GM21447 (cell line): ENCODE data around the gene SUGP2.
"Not testable (repeated sequence)": the region's sequence is repeated elsewhere in the genome, so short reads cannot be mapped to it uniquely, and the experiment has no call there.

Source experiments
- ATAC-seq: cut with Tn5 transposase; IDR thresholded peaks from one replicate; pipeline ENCODE4 v1.9.1; 2021; ENCODE audit not compliant: unreplicated experiment

The SUGP2 gene

GRCh38 chr19:19034204-19034624 lies 897 bp upstream of the SUGP2 start:
- ATAC-seq = no peak

GRCh38 chr19:19033176-19033425 lies 216 bp downstream of the SUGP2 start:
- ATAC-seq = peak; percentile 21

DNA sequence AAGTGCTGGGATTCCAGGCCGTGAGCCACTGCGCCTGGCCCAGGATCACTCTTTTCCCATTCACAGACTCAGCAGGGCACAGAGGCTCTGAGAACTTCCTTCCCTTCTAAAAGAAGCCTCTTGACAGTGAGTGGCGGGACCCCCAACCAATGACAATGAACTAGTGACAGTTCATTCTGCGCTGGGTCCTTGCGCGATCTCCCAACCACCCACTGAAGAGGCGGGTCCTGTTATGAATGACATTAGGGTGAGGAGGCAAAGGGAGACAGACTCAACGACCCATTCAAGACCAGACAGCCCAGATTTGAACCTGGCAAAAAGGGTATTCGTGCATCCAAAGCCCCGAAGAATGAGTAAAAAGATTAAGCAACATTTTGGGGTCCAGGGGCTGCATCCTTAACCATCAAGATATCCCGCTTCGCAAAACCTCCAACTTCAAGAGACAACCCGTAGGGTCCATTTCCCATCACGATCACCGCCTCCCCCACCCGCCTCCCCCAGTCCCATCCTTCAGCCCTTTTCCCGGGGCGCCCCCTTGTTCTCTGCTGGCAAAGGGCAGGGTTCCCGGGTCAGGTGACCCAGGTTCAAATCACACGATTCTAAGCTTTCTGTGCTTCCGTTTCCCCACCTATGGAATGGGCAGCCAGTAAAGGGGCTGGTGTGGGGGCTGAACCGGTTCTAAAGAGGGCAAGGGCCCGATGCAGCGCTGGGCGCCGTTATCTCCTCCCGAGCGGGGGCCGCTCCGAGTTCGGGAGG lies 719 bp downstream of the SUGP2 start:
- peak; percentile 47 for ATAC-seq

- ATAC-seq = no peak
Measured at GRCh38 chr19:19031891-19032290, 1.4 kb downstream of the SUGP2 start.

DNA sequence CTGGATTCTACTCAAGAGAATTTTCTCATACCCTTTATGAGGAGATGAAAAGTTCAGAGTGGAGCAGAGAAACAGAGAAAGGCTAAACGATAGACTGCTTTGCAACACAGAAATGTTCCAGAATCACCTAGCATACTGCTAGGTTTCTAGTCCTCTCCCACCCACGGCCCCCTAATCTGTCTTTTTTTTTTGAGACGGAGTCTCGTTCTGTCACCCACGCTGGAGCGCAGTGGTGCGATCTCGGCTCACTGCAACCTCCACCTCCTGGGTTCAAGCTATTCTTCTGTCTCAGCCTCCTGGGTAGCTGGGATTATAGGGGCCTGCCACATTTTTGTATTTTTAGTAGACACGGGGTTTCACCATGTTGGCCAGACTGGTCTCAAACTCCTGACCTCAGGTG lies 4.8 kb downstream of the SUGP2 start:
- no peak for ATAC-seq

DNA sequence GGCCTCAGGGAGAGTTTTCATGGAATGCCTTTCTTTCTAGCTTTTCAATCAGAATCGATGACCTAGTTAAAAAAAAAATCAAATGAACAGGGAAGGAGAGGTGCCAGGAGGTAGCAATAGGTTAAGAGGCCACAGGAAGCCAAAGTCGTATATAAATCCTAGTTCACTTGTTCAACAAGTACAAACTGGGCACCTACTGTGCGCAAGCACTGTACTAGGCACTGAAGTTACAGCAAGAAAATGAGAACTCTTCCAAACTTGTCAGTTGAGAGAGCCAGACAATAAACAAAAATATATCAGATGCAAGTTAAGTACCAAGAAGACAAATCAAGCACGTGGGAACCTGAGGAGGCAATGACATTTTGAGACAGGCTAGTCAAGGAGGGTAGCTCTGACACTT lies 6.1 kb downstream of the SUGP2 start:
- no peak for ATAC-seq

DNA sequence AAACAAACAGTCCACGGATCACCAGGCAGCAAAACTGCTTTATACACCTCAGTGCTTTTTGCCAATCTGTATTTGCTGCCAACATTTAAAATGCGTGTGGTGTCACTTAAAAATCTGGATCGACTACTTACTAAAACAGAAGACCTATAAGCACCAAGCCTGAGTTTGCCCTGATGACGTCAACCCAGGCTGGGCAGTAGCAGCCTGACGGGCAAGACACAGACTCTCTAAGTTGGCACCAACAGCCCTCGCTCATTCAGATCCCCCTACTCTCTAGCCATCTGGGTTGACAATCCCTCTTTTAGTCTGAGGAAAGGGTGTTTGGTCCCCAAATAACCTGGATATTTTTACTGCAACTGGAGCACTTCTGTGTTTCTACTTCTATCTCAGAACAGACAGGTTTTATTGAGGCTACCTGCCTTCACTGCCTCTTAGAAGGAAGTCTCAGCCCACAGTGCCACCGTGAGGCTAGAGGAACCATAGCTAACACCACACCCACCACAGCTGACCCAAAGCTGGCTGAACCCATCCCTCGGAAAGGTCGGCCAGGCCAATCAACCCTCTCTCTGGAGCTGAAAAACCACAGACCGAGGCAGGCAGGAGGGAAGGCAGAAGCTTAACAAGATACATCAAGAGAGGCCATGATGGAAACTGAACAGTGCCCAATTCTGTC lies 6.9 kb downstream of the SUGP2 start:
- ATAC-seq = no peak

DNA sequence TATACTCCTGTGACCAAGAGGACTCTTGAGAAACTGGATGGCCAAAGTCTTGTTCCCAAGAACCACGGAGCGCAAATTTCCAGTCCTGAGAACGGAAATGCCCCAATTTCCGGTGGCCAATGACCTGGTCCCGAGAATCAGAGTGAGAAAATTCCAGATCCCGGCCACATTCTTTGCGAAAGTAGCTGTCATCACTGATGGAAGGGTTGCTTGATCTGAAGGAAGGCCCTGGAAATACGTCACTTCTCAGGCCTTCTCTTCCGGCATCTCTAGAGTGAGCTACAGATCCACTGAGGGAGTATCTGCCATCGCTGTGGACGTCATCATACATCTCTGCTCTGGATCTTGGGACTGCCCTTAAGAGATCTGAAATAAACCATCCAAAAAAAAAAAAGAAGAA lies 7.5 kb downstream of the SUGP2 start:
- ATAC-seq = no peak

DNA sequence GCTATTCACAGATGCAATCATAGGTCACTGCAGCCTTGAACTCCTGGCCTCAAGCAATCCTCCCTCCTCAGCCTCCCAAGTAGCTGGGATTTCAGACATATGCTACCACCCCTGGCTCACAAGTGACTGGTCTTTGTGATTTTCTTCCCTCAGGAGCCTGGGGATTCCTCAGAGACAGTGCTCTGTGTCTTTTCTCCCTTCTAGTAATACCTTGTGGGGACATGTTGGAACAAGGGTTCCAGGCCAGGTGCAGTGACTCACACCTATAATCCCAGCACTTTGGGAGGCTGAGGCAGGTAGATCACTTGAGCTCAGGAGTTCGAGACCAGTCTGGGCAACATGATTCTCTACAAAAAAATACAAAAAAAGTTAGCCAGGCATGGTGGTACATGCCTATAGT lies 9.9 kb downstream of the SUGP2 start:
- not testable (repeated sequence) for ATAC-seq

DNA sequence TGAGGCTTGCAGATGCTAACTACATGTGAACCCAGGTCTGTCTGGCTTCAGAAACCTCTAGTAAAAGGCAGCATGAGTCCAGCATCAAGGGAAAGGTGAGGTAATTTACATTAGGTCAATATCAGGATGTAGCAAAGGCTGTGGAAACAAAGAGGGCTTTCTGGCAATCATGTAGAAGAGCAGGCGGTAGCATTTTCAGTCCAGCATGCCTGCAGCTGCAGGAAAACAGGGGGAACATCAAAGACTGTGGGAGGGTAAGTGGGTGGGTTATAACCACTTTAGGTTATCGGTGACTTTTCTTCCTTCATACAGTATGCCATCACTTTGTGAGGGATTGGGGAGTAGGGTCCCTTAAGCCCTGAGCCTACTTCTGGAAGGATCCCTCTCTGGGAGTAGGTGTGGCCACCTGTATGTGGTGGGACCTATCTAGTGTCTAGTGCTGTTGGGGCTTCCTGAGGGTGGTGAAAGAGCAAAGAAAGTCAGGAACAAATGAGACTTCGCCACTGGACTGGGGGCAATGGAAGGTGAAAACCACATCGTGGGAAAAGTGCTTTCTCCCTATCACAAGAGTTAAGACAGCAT lies 10.8 kb downstream of the SUGP2 start:
- no peak for ATAC-seq

GRCh38 chr19:19021115-19021514 lies 12.2 kb downstream of the SUGP2 start:
- no peak for ATAC-seq

DNA sequence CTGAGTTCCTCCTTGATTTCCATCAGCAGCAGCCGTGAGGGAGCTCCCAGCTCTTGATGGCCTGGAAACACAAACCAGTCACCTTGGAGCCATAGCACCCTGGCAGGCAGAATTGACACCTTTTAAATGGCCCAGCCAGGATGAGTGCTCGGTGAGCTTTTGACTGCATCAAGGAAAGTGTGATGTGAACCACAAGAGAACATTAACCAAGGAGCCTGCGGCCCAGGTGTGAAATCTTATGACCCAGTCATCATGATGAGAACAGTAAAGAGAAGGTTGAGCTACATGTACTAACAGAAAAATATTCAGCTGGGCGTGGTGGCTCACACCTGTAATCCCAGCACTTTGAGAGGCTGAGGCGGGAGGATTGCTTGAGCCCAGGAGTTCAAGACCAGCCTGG lies 22.8 kb downstream of the SUGP2 start:
- no peak for ATAC-seq

DNA sequence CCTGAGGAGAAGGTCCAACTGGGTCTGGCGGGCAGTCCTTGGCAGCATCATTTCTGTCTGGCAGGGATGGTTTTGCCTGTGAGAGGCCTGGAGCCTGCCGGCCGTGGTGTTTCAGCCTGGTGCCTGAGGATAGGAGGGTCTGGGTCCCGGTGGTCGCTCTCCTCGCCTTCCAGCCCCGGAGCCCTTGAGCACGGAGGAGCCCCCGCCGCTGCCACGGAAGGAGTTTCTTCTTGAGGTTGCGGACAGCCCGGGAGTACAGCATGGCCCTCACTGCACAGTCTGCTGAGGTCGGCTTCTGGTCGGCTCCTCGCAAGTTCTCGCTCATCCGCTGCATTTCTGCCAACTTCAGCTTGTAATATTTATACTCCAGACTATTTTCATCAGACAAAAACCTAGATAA lies 23.4 kb downstream of the SUGP2 start:
- no peak for ATAC-seq

DNA sequence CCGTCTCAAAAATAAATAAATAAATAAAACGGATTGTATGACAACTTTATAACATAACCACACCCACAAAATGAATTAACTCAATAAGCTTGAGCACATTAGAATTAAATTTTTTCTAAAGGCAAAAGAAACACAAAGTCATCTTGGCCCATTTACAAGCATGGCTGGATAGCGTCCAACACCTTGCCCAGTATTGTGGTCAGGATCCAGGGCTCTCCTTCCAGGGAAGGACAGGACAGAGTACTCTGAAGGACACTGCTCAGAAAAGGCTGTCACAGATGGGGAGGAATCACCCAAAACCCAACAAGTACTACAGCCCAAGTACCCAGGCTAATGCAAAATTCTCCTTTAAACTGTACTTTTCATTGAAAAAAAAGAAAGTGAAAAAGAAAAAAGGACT lies 27.1 kb downstream of the SUGP2 start:
- ATAC-seq = no peak

DNA sequence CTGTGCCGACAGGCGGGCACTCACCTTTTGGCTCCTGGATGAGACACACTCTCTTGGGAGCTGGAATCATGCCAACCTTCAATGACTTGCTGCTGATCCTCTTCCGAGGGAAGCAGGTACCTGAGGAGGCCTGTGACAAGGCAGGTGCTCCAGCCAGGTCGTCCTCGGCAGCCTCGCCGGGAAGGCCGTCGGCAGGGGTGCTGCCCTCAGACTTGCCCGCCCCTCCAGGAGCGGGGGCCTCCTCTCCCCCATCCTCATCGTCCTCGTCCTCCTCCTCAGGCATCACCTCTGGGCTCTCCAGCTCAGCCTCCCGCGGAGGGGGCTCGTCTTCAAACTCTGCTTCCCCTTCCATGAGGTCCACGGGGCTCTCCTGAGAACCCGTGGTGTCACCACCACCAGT lies 29.2 kb downstream of the SUGP2 start:
- no peak for ATAC-seq

DNA sequence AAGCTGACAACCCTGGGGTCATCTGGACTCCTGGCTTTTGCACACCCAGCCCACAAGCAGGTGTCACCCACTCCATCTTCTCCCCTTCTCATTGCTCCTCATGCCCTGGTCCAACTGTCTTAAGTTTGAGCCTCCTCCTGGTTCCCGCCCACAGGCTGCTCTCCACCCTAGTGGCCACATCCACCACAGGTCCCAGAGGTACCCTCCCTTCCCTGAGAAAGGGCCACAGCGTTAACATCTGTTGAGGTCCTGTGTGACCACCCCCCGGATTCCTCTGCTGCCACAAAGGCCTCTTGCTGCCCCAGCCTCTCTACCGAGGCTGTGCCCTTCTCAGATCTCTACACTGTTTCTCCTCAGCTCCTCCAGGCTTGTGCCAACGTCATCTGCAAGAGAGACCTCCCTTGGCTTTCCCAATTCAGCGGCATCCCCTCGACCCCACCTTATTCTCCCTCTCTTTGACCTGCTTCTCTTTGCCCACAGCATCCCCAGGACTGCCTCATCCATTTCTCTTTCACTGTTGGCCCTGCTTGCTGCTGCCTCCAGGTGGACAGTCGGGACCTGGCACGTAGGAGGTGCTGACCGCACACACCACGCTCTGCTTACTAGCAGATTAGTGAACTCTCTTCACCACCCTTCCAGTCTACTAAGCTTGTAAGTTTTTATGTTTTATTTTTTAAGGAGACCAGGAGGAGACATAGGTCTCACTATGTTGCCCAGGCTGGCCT lies 33.3 kb downstream of the SUGP2 start:
- ATAC-seq = no peak

- no peak for ATAC-seq
Measured at GRCh38 chr19:18999016-18999758, 34.1 kb downstream of the SUGP2 start.

DNA sequence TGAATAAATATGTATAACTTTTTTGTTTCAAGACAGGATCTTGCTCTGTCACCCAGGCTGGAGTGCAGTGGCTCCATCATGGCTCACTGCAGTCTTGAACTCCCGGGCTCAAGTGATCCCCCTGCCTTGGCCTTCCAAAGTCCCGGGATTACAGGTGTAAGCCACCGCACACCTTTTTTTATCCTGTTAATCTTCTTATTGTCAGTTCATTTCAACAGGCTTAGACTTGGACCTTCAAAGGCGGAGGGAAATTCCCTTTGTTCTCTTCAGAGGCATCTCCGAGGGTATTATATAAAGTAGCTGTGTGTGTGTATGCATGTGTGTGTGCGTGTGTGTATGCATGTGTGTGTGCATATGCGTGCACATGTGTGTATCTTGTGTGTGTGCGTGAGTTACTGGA lies 35.0 kb downstream of the SUGP2 start:
- ATAC-seq = no peak

DNA sequence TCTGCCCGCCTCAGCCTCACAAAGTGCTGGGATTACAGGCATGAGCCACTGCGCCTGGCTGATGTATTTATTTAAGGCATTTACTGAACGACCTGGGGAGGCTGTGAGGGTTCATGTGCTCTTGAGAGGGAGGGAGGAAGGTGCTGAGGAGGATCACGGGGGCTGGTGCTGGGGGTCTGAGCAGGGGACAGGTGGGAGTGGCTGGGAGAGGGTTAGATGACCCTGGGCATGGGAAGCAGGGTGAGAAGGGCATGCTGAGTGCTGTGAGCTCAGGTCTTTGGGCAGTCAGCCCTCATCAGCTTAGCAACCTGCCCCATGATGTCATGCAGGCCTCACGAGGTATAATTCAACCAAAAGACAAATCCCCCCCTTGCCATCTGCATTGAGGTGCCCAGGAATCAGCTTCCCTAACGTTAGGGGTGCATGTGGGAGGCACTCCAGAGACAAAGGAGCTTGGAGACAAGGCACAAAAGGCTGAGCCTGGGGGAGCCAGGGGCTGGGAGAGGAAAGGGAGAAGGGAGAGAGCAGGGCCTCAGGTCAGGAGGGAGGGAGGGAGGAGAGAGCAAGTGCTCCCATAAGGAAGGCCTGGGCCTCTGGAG lies 36.4 kb downstream of the SUGP2 start:
- ATAC-seq = no peak

DNA sequence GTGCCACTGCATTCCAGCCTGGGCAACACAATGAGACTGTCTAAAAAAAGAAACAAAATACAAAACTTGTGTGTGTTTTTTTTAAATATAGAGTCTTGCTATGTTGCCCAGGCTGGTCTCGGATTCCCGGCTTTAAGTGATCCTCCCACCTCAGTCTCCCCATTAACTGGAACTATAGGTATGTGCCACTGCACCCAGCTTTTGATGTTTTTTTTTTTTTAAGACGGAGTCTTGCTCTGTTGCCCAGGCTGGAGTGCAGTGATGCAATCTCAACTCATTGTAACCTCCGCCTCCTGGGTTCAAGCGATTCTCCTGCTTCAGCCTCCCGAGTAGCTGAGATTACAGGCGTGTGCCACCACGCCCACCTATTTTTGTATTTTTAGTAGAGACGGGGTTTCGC lies 37.0 kb downstream of the SUGP2 start:
- ATAC-seq = no peak

GRCh38 chr19:18995804-18996241 lies 37.5 kb downstream of the SUGP2 start:
- no peak for ATAC-seq
